ENCODE data around the gene SEC14L1.

Gene SEC14L1

GRCh38 chr17:77228816-77229215, 88.0 kb downstream of the SEC14L1 start:
- H3K4me3 ChIP-seq (replicated peaks in 1 of 2; ENCODE audit: low read depth in 2 of 2, low read length in 2 of 2), result no peak overlapping the region
- TF ChIP-seq CTCF (IDR thresholded peaks at IDR 0.05; ENCODE audit: low read depth, low read length), result no peak
- no peak for DNase-seq (ENCODE audit: low read depth in 2 of 2)

GRCh38 chr17:77229786-77230435, 89.1 kb downstream of the SEC14L1 start:
- TF ChIP-seq CTCF (IDR thresholded peaks at IDR 0.05; ENCODE audit: low read depth, low read length), result no peak
- no peak overlapping the region for H3K4me3 ChIP-seq (replicated peaks in 1 of 2; ENCODE audit: low read depth in 2 of 2, low read length in 2 of 2)
- no peak for DNase-seq (ENCODE audit: low read depth in 2 of 2)

DNA sequence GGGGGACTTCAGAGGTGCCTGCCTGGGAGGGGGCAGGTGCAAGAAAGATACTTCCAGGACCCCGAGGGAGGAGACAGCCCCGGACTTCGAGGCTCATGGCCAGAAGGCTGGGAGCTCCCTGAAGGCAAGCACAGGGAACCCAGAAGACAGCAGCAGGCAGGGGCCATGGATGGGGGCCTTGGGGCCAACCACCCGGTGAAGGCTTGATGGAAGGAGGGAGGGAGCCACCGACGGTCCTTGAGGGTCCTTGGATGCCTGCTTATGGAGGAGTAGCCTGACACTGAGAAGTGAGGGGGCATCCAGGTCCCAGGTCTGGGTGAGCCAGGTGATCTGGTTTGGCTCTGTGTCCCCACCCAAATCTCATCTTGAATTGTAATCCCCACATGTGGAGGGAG, 89.7 kb downstream of the SEC14L1 start:
- TF ChIP-seq CTCF (IDR thresholded peaks at IDR 0.05; ENCODE audit: low read depth, low read length), result no peak
- H3K4me3 ChIP-seq (replicated peaks in 1 of 2; ENCODE audit: low read depth in 2 of 2, low read length in 2 of 2), result no peak overlapping the region
- DNase-seq (ENCODE audit: low read depth in 2 of 2), result no peak

GRCh38 chr17:77231076-77231871, 90.5 kb downstream of the SEC14L1 start:
- TF ChIP-seq CTCF (IDR thresholded peaks at IDR 0.05; ENCODE audit: low read depth, low read length), result no peak
- no peak for DNase-seq (ENCODE audit: low read depth in 2 of 2)
- H3K4me3 ChIP-seq (replicated peaks in 1 of 2; ENCODE audit: low read depth in 2 of 2, low read length in 2 of 2), result no peak overlapping the region

DNA sequence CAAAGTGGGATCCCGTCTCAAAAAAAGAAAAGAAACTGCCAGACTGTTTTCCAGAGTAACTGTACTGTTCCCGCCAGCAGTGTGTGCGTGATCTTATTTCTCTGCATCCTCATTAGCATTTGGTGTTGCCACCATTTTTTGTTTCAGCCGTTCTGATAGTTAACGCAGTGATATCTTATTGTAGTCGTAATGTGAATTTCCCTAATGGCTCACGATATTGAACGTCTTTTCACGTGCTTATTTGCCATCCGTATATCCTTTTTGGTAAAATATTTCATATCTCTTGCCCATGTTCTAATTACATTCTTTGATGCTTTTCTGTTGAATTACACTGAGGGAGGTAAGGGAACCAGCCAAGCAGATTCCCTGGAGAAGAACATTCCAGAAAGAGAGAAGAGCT, 92.4 kb downstream of the SEC14L1 start:
- DNase-seq (ENCODE audit: low read depth in 2 of 2), result no peak
- no peak for TF ChIP-seq CTCF (IDR thresholded peaks at IDR 0.05; ENCODE audit: low read depth, low read length)
- no peak overlapping the region for H3K4me3 ChIP-seq (replicated peaks in 1 of 2; ENCODE audit: low read depth in 2 of 2, low read length in 2 of 2)

DNA sequence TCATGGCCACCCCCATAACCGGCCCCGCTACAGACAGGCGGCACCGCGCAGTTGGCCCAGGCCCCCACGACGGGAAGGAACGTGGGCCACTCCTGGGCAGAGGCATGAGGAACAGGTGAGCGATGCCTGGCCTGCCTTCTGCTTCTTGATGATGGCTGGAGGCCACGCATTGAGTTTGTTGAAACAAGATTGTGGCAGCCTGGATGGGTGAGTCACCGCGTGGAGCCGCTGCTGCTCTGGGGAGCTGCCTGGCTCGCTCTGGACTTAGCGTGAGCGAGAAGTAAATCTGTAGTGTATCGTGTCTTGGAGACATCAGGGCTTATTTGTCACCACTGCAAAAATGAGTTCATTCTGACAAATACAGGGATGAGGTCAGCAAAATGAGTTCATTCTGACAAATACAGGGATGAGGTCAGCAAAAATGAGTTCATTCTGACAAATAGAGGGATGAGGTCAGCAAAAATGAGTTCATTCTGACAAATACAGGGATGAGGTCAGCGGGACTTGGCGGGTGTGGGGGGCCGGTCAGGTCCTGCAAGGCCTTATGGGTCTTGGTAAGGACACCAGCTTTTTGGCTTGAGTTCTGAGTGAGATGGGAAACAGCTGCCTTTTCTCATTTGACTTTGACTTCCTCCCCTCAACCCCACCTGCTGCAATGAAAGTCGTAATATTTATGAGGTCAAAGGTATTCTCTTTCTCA, 93.0 kb downstream of the SEC14L1 start:
- DNase-seq (ENCODE audit: low read depth in 2 of 2), result peak; percentile 80 to 97
- H3K4me3 ChIP-seq (replicated peaks in 1 of 2; ENCODE audit: low read depth in 2 of 2, low read length in 2 of 2), result no peak overlapping the region
- no peak for TF ChIP-seq CTCF (IDR thresholded peaks at IDR 0.05; ENCODE audit: low read depth, low read length)

Data from cardiac fibroblast (primary cell).